ENCODE data around the gene BET1L. TPM values are rescaled to one million over a fixed set of nuclear protein-coding genes. Genes with fewer than 3 reads are reported as not detected.

The BET1L gene
- total RNA-seq, 1 donor from 2014 or later: 47.0 TPM

Other genes starting within 250 kb of the BET1L start
- not detected in 2 replicates for gene SCGB1C1, start 14.3 kb downstream of the BET1L start, total RNA-seq
- 108 and 114 TPM in 2 replicates for gene RIC8A, start 309 bp upstream of the BET1L start, total RNA-seq
- gene SIRT3, start 28.9 kb upstream of the BET1L start, total RNA-seq: 21.8 and 23.0 TPM in 2 replicates
- gene PSMD13, start 29.6 kb upstream of the BET1L start, total RNA-seq: 147 and 149 TPM in 2 replicates
- 0.46 and 0.64 TPM in 2 replicates for gene NLRP6, start 71.0 kb upstream of the BET1L start, total RNA-seq
- gene PGGHG, start 81.7 kb upstream of the BET1L start, total RNA-seq: 62.3 and 74.1 TPM in 2 replicates
- not detected in 2 replicates for gene IFITM5, start 92.1 kb upstream of the BET1L start, total RNA-seq
- 112 and 125 TPM in 2 replicates for gene IFITM2, start 100.4 kb upstream of the BET1L start, total RNA-seq
- gene IFITM1, start 106.6 kb upstream of the BET1L start, total RNA-seq: 21.2 and 25.3 TPM in 2 replicates
- 14.8 and 17.0 TPM in 2 replicates for gene IFITM3, start 113.5 kb upstream of the BET1L start, total RNA-seq
- not detected in 2 replicates for gene B4GALNT4, start 162.1 kb upstream of the BET1L start, total RNA-seq
- 0.18 TPM in 1 of 2 replicates, not detected in the other for gene PKP3, start 186.8 kb upstream of the BET1L start, total RNA-seq
- gene SIGIRR, start 207.6 kb upstream of the BET1L start, total RNA-seq: 19.8 and 24.2 TPM in 2 replicates
- gene ANO9, start 234.6 kb upstream of the BET1L start, total RNA-seq: 37.2 and 46.1 TPM in 2 replicates
- 17.8 and 22.0 TPM in 2 replicates for gene PTDSS2, start 242.9 kb upstream of the BET1L start, total RNA-seq

All from activated B cell treated with CpG ODN at 0.5 μM for 24 hours (primary cell).